HepG2 (cell line): ENCODE results near the gene VAX1. TPM values are rescaled to one million over a fixed set of nuclear protein-coding genes. Genes with fewer than 3 reads are reported as not detected.

Experiments used
- ATAC-seq: fragments of 200-7000 bp; cut with Tn5 transposase; 3 replicates; pipeline ENCODE4 v1.9.1; 2020; ENCODE audit warnings: mild to moderate bottlenecking, moderate library complexity
- BruUV-seq: library from RNA; stranded (reverse); fragments of 400-500 nt; replicated peaks from 2 replicates; lab custom pipeline; 2021; lab: Mats Ljungman, UMichigan
- CTCF ChIA-PET: fragments of 300-600 bp; formaldehyde crosslinking; extraction: SDS; loops from one replicate; lab custom pipeline; 2021; ENCODE audit warnings: low total read pairs, inconsistent platforms, low intra/inter-chr PET ratio; lab: Yijun Ruan, JAX
- POLR2A ChIA-PET: fragments of 350-600 bp; sonication (Branson Sonifier 250); formaldehyde crosslinking; loops from one replicate; lab custom pipeline; 2020; ENCODE audit warnings: antibody characterized with exemption, inconsistent platforms; lab: Yijun Ruan, JAX
- DNase-seq: peaks from one replicate; pipeline ENCODE4 v3.0.0-alpha.2; 2015; ENCODE audit warnings: low spot score
- FAIRE-seq: peaks from 3 replicates; lab custom pipeline; 2011; peaks lifted over from hg19 to GRCh38; lab: Jason Lieb, UNC
- H2AFZ ChIP-seq: one replicate; pipeline ENCODE4 v1.6.1; 2011; ENCODE audit warnings: low read length, inconsistent platforms
- H3K27ac ChIP-seq: fragments of 300-600 bp; 3 replicates; pipeline ENCODE4 v1.8.0; 2011; ENCODE audit warnings: mixed run types, mild to moderate bottlenecking, mixed read lengths, low read length, inconsistent platforms; ENCODE audit not compliant: insufficient read depth; ENCODE audit errors: extremely low read length
- H3K27me3 ChIP-seq, 2 experiments: fragments of 200-600 bp in 1 of 2; 2 replicates in 1 of 2; 3 replicates in 1 of 2; pipeline versions ENCODE4 v1.6.0 to v1.8.0; 2011; ENCODE audit warnings: low read length in 2 of 2, mild to moderate bottlenecking in 2 of 2, moderate library complexity in 2 of 2, inconsistent platforms in 1 of 2; ENCODE audit not compliant: insufficient read depth in 2 of 2, control insufficient read depth in 1 of 2
- H3K36me3 ChIP-seq, 2 experiments: fragments of 200-600 bp in 1 of 2; replicated peaks in 1 of 2; 2 replicates in 1 of 2; 3 replicates in 1 of 2; pipeline versions ENCODE4 v1.5.1 to v1.8.0; 2011; ENCODE audit warnings: low read length in 2 of 2, inconsistent platforms in 1 of 2; ENCODE audit not compliant: insufficient read depth in 2 of 2, control insufficient read depth in 1 of 2
- H3K4me1 ChIP-seq: 2 replicates; pipeline ENCODE4 v1.5.1; 2012; ENCODE audit warnings: low read length, inconsistent platforms; ENCODE audit not compliant: insufficient read depth
- H3K4me2 ChIP-seq: 2 replicates; pipeline ENCODE4 v1.6.0; 2011; ENCODE audit warnings: low read depth, low read length, inconsistent platforms
- H3K4me3 ChIP-seq, 3 experiments: fragments of 200-600 bp in 1 of 3; sonication (generic), shearing (Covaris generic) in 1 of 3; replicated peaks in 1 of 3; 2 replicates each; pipeline ENCODE4 v1.5.1; 2011 to 2016; ENCODE audit warnings: low read length in 3 of 3, inconsistent platforms in 2 of 3, low read depth in 2 of 3, mild to moderate bottlenecking in 2 of 3, control low read depth in 1 of 3, mixed read lengths in 1 of 3; ENCODE audit not compliant: insufficient read depth in 1 of 3
- H3K79me2 ChIP-seq: one replicate; pipeline ENCODE4 v1.6.1; 2011; ENCODE audit warnings: low read length, inconsistent platforms; ENCODE audit not compliant: insufficient read depth
- H3K9ac ChIP-seq: 2 replicates; pipeline ENCODE4 v1.6.0; 2011; ENCODE audit warnings: mild to moderate bottlenecking, low read depth, low read length, inconsistent platforms; ENCODE audit not compliant: insufficient read depth
- H3K9me3 ChIP-seq: 2 replicates; pipeline ENCODE4 v1.5.1; 2012; ENCODE audit warnings: mild to moderate bottlenecking, low read length
- H4K20me1 ChIP-seq: 2 replicates; pipeline ENCODE4 v1.6.0; 2011; ENCODE audit warnings: inconsistent platforms, mild to moderate bottlenecking, low read length, moderate library complexity; ENCODE audit not compliant: insufficient read depth
- CENPX ChIP-seq: sonication (generic); formaldehyde crosslinking; IDR thresholded peaks from 2 replicates; pipeline ENCODE4 v1.9.0; 2021; ENCODE audit warnings: mild to moderate bottlenecking, missing genetic modification reagents, moderate library complexity
- ELF4 ChIP-seq: sonication (generic); formaldehyde crosslinking; IDR thresholded peaks from 2 replicates; pipeline ENCODE4 v1.5.0; 2020; ENCODE audit warnings: missing genetic modification reagents, mild to moderate bottlenecking, moderate library complexity, borderline replicate concordance
- GTF2F1 ChIP-seq: fragments of 150-350 bp; IDR thresholded peaks from 2 replicates; pipeline ENCODE4 v1.6.1; 2014; ENCODE audit warnings: low read length
- HNRNPLL ChIP-seq: fragments of 200-400 bp; formaldehyde crosslinking; IDR thresholded peaks from 2 replicates; pipeline ENCODE4 v1.6.1; 2017; ENCODE audit warnings: mild to moderate bottlenecking, low read depth, low read length; ENCODE audit not compliant: poor library complexity, severe bottlenecking
- MAFF ChIP-seq: IDR thresholded peaks from 2 replicates; pipeline ENCODE4 v1.6.1; 2011; ENCODE audit warnings: low read depth, low read length, improper control_type of control experiment
- RAD51 ChIP-seq: fragments of 450-650 bp; IDR thresholded peaks from 2 replicates; pipeline ENCODE4 v1.6.1; 2016; ENCODE audit warnings: borderline replicate concordance
- SMYD3 ChIP-seq: sonication (generic); formaldehyde crosslinking; IDR thresholded peaks from 2 replicates; pipeline ENCODE4 v1.8.1; 2023; ENCODE audit warnings: mild to moderate bottlenecking, missing genetic modification reagents
- ZFP62 ChIP-seq: sonication (generic); formaldehyde crosslinking; IDR thresholded peaks from 2 replicates; pipeline ENCODE4 v1.4.0; 2020; ENCODE audit warnings: missing genetic modification reagents
- ZNF180 ChIP-seq: sonication (generic); formaldehyde crosslinking; IDR thresholded peaks from 2 replicates; pipeline ENCODE4 v1.4.0; 2020; ENCODE audit warnings: low read depth, missing genetic modification reagents, borderline replicate concordance
- ZNF556 ChIP-seq: sonication (generic); formaldehyde crosslinking; IDR thresholded peaks from 2 replicates; pipeline ENCODE4 v1.4.0; 2020; ENCODE audit warnings: mild to moderate bottlenecking, missing genetic modification reagents, borderline replicate concordance
- WGBS: methylation state at CpG from one replicate; pipeline ENCODE4 v1.1.6; 2017; ENCODE audit warnings: low lambda C conversion rate; 5-methylcytosine and 5-hydroxymethylcytosine counted together
- in situ Hi-C: cut with HindIII; loops from 2 replicates; pipeline ENCODE4 v1.10.0; 2017; ENCODE audit warnings: low pct_unique_long_range_greater_than_20kb; ENCODE audit not compliant: extremely low pct_ligation_motif_present
- intact Hi-C: fragments of 100-400 bp; cut with micrococcal nuclease; formaldehyde crosslinking; loops from one replicate; pipeline ENCODE4 v1.10.0; 2022; ENCODE audit not compliant: unreplicated experiment
- polyA plus RNA-seq, 8 experiments: library from polyadenylated mRNA; depleted of rRNA in 3 of 8; stranded (reverse) in 7 of 8; unstranded in 1 of 8; fragments of >200 nt; fragmentation: Illumina TruSeq in 4 of 8; extraction: Trizol in 4 of 8; gene quantifications; 2 replicates each; pipeline versions ENCODE4 v1.2.1 to v1.2.3, GENCODE V29; 2011 to 2016; ENCODE audit warnings: low read depth in 4 of 8, missing spikeins in 1 of 8, mixed read lengths in 1 of 8; ENCODE audit not compliant: insufficient read depth in 1 of 8
- total RNA-seq, 5 experiments: library from RNA; depleted of rRNA; stranded (reverse); fragments of >200 nt; fragmentation: Illumina TruSeq; extraction: Trizol; gene quantifications; 2 replicates each; pipeline ENCODE4 v1.2.3, GENCODE V29; 2016; ENCODE audit warnings: low read depth in 1 of 5
- TF ChIP-seq, protein P1 (sequence below), 2 experiments: sonication (generic) in 1 of 2; formaldehyde crosslinking in 1 of 2; IDR thresholded peaks; 2 replicates each; pipeline versions ENCODE4 v1.5.1 to v1.6.1; 2011 to 2020; ENCODE audit warnings: borderline replicate concordance in 1 of 2, low read depth in 1 of 2, low read length in 1 of 2, mild to moderate bottlenecking in 1 of 2, missing genetic modification reagents in 1 of 2, moderate library complexity in 1 of 2
- TF ChIP-seq, protein P2 (sequence below): sonication (generic); formaldehyde crosslinking; IDR thresholded peaks from 2 replicates; pipeline ENCODE4 v1.4.0; 2020; ENCODE audit warnings: missing genetic modification reagents

Gene VAX1
- total and polyA plus RNA-seq, 2 of the 13 experiments (the other 11 are each of a cell fraction or from before 2014, with no cell fraction given): not detected

DNA sequence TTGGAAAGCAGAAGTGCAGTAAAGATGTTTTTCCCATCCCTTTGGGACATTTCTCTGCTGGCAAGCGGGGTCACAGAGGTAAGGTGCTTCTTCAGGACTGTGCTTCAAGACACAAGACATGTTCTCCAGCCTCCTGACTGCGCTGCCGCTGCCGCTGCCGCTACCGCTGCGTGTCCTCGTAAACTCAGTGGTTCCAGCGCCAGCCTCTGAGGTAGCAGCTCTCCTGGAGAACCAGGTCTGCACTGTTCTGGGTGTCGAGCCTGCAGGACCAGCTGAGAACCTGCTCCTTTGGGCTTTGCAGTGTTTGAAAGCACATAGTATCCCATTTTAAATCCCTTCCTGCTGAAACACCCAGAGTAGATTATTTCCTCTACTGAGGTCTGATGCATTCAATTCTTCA lies 46.2 kb upstream of the VAX1 start:
- intact Hi-C loops: no loop called here

DNA sequence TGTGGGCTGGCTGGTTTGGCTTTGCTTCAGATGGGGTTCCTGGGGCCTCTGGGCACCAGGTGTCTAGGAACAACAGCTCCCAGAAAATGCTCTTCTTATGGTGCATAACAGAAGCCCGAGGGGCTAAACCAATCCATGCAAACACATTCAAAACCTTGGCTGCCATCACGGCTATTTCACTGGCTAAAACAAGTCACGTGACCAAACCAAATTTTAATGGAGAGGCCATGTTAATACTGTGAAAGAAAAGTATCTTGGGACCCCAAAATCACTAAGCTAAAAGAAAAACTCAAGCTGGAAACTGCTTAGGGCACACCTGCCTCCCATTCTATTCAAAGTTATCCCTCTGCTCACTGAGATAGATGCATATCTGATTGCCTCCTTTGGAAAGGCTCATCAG lies 40.1 kb upstream of the VAX1 start:
- Histone ChIP-seq H3K4me2 (no peak overlapping the region), H3K36me3 (no peaks in the 10 kb centered on the region), H3K79me2 (no peaks in the 10 kb centered on the region), H3K27ac (no peak overlapping the region), H3K4me3 (no peak overlapping the region), H2AFZ (no peak overlapping the region), H3K9ac (no peak overlapping the region), H3K9me3 (no peaks in the 10 kb centered on the region), H3K4me1 (peaks cover 10% of the 10 kb centered on the region), H3K27me3 (peaks cover 2 to 9% of the 10 kb centered on the region in 2 experiments; a peak in 3 of 5 replicates), H4K20me1 (no peaks in the 10 kb centered on the region)
- no TSS peak for BruUV-seq
- intact Hi-C loops (loop anchor here (5.0 kb wide), 1 partner anchor 496 kb away; no protein-coding TSS in a partner anchor), in situ Hi-C loops (loop anchor here (10.0 kb wide), 1 partner anchor 503 kb away; no protein-coding TSS in a partner anchor)
- FAIRE-seq: no peak
- no peak for DNase-seq
- CTCF ChIA-PET: interaction anchor here (1.0 kb wide), 1 partner anchor 382 kb away, joined by 4 read pairs; no protein-coding TSS in a partner anchor
- WGBS: 4% methylated on average over 3 of the region's 3 CpGs
- POLR2A ChIA-PET: no interaction called here
- no peak for ATAC-seq
- TF ChIP-seq, protein P1, sequence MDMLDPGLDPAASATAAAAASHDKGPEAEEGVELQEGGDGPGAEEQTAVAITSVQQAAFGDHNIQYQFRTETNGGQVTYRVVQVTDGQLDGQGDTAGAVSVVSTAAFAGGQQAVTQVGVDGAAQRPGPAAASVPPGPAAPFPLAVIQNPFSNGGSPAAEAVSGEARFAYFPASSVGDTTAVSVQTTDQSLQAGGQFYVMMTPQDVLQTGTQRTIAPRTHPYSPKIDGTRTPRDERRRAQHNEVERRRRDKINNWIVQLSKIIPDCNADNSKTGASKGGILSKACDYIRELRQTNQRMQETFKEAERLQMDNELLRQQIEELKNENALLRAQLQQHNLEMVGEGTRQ (IDR thresholded peaks at IDR 0.05; ENCODE audit: low read depth, low read length): peak; percentile 56; the same call in 1 of the 2 replicates
- TF ChIP-seq, protein P1 (CRISPR knock-in tag; IDR thresholded peaks at IDR 0.05; ENCODE audit: borderline replicate concordance): no peak
- TF ChIP-seq RAD51 (peak; percentile 87), ZFP62 (CRISPR knock-in tag) (no peak), GTF2F1 (no peak), SMYD3 (CRISPR knock-in tag) (no peak), ZNF180 (CRISPR knock-in tag) (no peak), CENPX (CRISPR knock-in tag) (no peak), ZNF556 (CRISPR knock-in tag) (no peak), MAFF (no peak), HNRNPLL (no peak)

More for the DNA sequence above, 46.2 kb upstream of the VAX1 start:
- FAIRE-seq (no peak), ATAC-seq (no peak)
- no TSS peak for BruUV-seq
- Histone ChIP-seq H3K79me2 (no peaks in the 10 kb centered on the region), H3K9me3 (no peaks in the 10 kb centered on the region), H4K20me1 (no peaks in the 10 kb centered on the region), H2AFZ (no peak overlapping the region), H3K4me3 (no peak overlapping the region), H3K9ac (no peak overlapping the region), H3K4me2 (no peak overlapping the region), H3K36me3 (no peaks in the 10 kb centered on the region), H3K27me3 (peaks cover 2 to 7% of the 10 kb centered on the region in 2 experiments; a peak in 2 of 5 replicates)
- WGBS: 0% methylated on average over 2 of the region's 10 CpGs
- CTCF ChIA-PET: no interaction called here
- no peak for TF ChIP-seq ELF4 (CRISPR knock-in tag)
- TF ChIP-seq, protein P2, sequence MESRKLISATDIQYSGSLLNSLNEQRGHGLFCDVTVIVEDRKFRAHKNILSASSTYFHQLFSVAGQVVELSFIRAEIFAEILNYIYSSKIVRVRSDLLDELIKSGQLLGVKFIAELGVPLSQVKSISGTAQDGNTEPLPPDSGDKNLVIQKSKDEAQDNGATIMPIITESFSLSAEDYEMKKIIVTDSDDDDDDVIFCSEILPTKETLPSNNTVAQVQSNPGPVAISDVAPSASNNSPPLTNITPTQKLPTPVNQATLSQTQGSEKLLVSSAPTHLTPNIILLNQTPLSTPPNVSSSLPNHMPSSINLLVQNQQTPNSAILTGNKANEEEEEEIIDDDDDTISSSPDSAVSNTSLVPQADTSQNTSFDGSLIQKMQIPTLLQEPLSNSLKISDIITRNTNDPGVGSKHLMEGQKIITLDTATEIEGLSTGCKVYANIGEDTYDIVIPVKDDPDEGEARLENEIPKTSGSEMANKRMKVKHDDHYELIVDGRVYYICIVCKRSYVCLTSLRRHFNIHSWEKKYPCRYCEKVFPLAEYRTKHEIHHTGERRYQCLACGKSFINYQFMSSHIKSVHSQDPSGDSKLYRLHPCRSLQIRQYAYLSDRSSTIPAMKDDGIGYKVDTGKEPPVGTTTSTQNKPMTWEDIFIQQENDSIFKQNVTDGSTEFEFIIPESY (CRISPR knock-in tag): peak; percentile 54; the same call in 1 of the 2 replicates
- TF ChIP-seq, all 625 proteins: peak for 1
- no peak for DNase-seq
- Histone ChIP-seq H3K27ac (no peak overlapping the region), H3K4me1 (no peaks in the 10 kb centered on the region)
- POLR2A ChIA-PET: no interaction called here
- in situ Hi-C loops: no loop called here
